Measurements from ENCODE around the gene TMEM108. TPM values are rescaled to one million over a fixed set of nuclear protein-coding genes. Genes with fewer than 3 reads are reported as not detected.

Gene TMEM108
- total RNA-seq, 1 experiment from 2014 or later: not detected

DNA sequence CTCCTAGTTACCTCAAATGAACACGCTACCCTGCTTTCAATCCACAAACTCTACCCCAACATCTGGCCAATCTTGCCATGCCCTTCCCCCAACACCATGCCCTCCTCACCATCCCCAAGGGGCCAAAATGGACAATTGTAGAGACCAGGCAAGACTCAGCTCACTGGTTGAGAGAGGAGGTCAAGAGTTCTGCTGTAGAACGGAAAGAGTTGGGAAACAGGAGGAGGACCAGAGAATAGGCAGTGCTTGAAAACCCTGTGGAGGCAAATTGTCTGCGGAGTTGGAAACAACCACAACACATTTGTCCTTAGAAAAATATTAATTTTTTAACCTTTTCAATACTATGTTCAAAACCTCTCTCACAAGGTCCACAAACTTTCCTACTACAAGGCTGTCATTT, 232.9 kb downstream of the TMEM108 start:
- Histone ChIP-seq H3K4me1 (ENCODE audit: control insufficient read depth in 1 of 2, insufficient read depth in 2 of 2, low read length in 2 of 2) (no peaks in the 10 kb centered on the region), H3K79me2 (ENCODE audit: insufficient read depth, low read length) (no peaks in the 10 kb centered on the region), H2AFZ (ENCODE audit: low read depth, low read length, poor library complexity, severe bottlenecking) (no peak overlapping the region), H3K9me3 (ENCODE audit: control insufficient read depth in 1 of 2, insufficient read depth in 1 of 2, low read depth in 1 of 2, low read length in 2 of 2) (no peaks in the 10 kb centered on the region), H3K9ac (ENCODE audit: low read length) (no peak overlapping the region), H3K4me3 (replicated peaks in 1 of 2; ENCODE audit: low read depth in 1 of 2, low read length in 2 of 2) (no peak overlapping the region), H3K4me2 (ENCODE audit: low read length) (no peak overlapping the region), H4K20me1 (ENCODE audit: insufficient read depth) (no peaks in the 10 kb centered on the region), H3K27ac (ENCODE audit: low read depth, low read length) (no peak overlapping the region), H3K36me3 (ENCODE audit: control insufficient read depth in 1 of 2, insufficient read depth in 2 of 2, low read length in 2 of 2) (no peaks in the 10 kb centered on the region), H3K9me2 (ENCODE audit: insufficient read depth) (no peaks in the 10 kb centered on the region), H3K27me3 (ENCODE audit: insufficient read depth, low read length) (peaks cover 46% of the 10 kb centered on the region)
- no peak for ATAC-seq
- ChIA-PET RAD21 (ENCODE audit: low non-redundant PET in 1 of 2, low total read pairs in 2 of 2, uncharacterized antibody in 2 of 2, unreplicated experiment in 2 of 2) (no interaction called here), CTCF (no interaction called here), POLR2A (no interaction called here)
- intact Hi-C loops (cut with micrococcal nuclease): no loop called here
- TF ChIP-seq ZFX (IDR thresholded peaks at IDR 0.05): no peak
- no peak for TF ChIP-seq EGR1 (IDR thresholded peaks at IDR 0.05; ENCODE audit: low read depth)
- TF ChIP-seq, protein P1, sequence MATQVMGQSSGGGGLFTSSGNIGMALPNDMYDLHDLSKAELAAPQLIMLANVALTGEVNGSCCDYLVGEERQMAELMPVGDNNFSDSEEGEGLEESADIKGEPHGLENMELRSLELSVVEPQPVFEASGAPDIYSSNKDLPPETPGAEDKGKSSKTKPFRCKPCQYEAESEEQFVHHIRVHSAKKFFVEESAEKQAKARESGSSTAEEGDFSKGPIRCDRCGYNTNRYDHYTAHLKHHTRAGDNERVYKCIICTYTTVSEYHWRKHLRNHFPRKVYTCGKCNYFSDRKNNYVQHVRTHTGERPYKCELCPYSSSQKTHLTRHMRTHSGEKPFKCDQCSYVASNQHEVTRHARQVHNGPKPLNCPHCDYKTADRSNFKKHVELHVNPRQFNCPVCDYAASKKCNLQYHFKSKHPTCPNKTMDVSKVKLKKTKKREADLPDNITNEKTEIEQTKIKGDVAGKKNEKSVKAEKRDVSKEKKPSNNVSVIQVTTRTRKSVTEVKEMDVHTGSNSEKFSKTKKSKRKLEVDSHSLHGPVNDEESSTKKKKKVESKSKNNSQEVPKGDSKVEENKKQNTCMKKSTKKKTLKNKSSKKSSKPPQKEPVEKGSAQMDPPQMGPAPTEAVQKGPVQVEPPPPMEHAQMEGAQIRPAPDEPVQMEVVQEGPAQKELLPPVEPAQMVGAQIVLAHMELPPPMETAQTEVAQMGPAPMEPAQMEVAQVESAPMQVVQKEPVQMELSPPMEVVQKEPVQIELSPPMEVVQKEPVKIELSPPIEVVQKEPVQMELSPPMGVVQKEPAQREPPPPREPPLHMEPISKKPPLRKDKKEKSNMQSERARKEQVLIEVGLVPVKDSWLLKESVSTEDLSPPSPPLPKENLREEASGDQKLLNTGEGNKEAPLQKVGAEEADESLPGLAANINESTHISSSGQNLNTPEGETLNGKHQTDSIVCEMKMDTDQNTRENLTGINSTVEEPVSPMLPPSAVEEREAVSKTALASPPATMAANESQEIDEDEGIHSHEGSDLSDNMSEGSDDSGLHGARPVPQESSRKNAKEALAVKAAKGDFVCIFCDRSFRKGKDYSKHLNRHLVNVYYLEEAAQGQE (IDR thresholded peaks at IDR 0.05; ENCODE audit: low read depth): no peak
- TF ChIP-seq POLR2A (IDR thresholded peaks at IDR 0.05; ENCODE audit: borderline replicate concordance, extremely low read depth, insufficient read depth, insufficient read length): no peak
- no peak for TF ChIP-seq POLR2AphosphoS5 (IDR thresholded peaks at IDR 0.05; ENCODE audit: low read depth, low read length)
- no peak for TF ChIP-seq TCF7L2 (IDR thresholded peaks at IDR 0.05; ENCODE audit: borderline replicate concordance, extremely low read depth, insufficient read depth, insufficient read length)
- no peak for TF ChIP-seq YY1 (IDR thresholded peaks at IDR 0.05; ENCODE audit: extremely low read depth, insufficient replicate concordance, low read depth, low read length)
- TF ChIP-seq EZH2phosphoT487 (IDR thresholded peaks at IDR 0.05; ENCODE audit: borderline replicate concordance): no peak
- TF ChIP-seq ELF1 (IDR thresholded peaks at IDR 0.05; ENCODE audit: borderline replicate concordance, low read depth): no peak
- TF ChIP-seq CBX3 (IDR thresholded peaks at IDR 0.05; ENCODE audit: low read depth): no peak
- TF ChIP-seq, protein P2, sequence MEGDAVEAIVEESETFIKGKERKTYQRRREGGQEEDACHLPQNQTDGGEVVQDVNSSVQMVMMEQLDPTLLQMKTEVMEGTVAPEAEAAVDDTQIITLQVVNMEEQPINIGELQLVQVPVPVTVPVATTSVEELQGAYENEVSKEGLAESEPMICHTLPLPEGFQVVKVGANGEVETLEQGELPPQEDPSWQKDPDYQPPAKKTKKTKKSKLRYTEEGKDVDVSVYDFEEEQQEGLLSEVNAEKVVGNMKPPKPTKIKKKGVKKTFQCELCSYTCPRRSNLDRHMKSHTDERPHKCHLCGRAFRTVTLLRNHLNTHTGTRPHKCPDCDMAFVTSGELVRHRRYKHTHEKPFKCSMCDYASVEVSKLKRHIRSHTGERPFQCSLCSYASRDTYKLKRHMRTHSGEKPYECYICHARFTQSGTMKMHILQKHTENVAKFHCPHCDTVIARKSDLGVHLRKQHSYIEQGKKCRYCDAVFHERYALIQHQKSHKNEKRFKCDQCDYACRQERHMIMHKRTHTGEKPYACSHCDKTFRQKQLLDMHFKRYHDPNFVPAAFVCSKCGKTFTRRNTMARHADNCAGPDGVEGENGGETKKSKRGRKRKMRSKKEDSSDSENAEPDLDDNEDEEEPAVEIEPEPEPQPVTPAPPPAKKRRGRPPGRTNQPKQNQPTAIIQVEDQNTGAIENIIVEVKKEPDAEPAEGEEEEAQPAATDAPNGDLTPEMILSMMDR (IDR thresholded peaks at IDR 0.05 in 2 of 3, conservative IDR thresholded peaks at IDR 0.05 in 1 of 3; ENCODE audit: borderline replicate concordance in 1 of 3, insufficient read depth in 1 of 3, low read depth in 2 of 3, low read length in 2 of 3): no peak
- TF ChIP-seq ZBTB33 (IDR thresholded peaks at IDR 0.05; ENCODE audit: extremely low read depth, insufficient replicate concordance, low read length): no peak
- DNase-seq (ENCODE audit: low read depth, low spot score): no peak
- no TSS peak for BruUV-seq (replicated peaks)
